NCI-H146 treated with DMSO at 0.1 percent for 48 hours (cell line): ENCODE results near the gene P2RX6.
A peak's percentile ranks its signal among the peaks of the same experiment; 100 is the strongest.

ENCODE experiments used
- DNase-seq: peaks from one replicate; lab custom pipeline; 2025; ENCODE audit not compliant: unreplicated experiment; lab: John Stamatoyannopoulos, UW

P2RX6 gene

DNA sequence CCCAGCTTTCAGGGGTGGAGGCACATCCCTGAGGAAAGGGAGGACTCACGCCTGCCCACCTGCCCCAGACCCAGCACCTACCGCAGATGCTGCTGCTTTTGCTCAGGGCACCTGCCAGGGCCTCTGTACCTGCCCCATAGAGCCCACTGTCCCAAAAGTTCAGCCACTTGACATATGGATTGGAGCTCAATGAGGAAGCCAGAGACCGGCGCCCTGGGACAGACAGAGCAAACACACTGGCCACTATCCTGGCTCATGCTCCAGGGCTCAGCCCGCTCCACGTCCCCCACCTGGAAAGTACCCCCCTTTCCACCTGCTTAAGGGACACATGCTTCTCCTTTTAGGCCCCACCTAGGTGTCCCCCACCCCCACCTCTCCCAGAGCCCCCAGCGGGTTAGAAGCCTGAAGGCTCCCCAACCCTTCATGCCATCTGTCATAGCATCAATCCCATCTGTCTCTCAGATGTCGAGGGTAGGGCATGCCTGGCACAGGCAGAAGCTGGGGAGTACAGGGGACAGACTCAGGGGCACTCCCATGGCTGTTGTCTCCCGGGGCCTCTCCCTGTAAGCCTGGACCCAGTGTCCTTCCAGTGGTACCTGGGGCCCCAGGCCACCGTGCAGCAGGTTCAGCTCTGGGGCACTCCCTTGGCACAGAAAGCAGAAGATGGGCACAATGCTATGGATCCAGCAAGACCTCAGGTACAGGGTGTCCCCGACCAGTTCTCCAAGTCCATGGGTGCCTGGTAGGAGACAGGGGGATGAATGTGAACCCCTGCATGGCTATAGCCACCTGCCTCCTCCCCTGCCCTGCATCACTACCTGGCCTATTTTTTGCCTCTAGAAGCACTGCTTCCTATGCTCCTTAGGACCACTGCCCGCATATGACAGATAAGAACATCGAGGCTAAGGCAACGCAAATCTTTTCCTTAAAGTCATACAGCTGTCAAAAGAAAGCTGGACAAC, 2.2 kb upstream of the P2RX6 start:
- no peak for DNase-seq

- DNase-seq: no peak
Measured at GRCh38 chr22:21013657-21014201, 1.2 kb upstream of the P2RX6 start.

DNA sequence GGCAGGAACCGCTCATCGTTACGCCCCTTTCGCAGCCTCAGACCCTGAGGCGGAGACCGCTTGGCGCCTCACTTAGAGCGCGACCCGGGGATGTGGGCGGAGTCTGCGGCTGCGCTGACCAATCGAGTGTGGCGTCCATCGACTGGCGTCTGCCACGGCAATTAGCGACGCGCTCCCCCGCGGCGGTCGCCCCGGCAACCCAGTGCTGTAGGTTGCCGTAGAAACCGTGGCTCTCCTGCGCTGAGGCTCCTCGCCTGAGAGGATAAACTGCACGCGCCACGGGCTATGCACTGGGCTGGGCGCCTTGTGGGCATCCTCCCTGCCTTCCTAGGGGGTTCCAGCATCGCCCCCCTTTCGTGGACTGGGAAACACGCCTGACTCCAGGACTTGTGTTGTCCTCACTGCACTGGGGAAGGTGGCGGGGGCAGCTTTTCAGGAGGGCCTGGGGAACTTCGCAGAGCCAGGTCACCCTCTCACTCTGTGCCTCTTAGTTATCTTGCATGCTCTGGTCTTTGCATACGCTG, 701 bp upstream of the P2RX6 start:
- DNase-seq: peak; percentile 80

DNA sequence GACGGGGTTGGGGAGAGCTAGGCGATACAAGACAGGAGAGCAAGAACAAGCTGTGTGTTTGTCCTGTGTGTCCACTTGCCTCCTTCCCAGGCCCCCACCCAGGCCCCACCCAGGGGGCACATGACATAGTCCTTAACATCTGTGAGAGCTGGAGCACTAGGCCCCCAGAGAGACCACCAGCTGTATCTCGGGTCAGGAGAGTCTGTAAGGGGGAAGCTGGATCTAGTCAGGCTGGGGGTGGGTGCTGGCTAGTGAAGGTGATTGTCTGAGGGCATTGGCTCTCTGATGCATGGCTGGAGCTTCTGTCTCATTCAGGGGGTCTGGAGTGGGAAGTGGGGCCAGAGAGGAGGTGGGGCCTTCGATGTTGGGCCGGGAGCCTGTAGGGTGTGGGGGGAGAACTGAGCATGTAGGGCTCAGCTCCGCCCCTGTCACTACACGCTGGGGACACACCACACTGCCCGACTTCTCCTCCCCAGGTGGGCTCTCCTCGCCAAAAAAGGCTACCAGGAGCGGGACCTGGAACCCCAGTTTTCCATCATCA, 571 bp downstream of the P2RX6 start:
- no peak for DNase-seq

GRCh38 chr22:21016644-21017420, 1.9 kb downstream of the P2RX6 start:
- no peak for DNase-seq

- no peak for DNase-seq
Measured at GRCh38 chr22:21018314-21018713, 3.3 kb downstream of the P2RX6 start.

DNA sequence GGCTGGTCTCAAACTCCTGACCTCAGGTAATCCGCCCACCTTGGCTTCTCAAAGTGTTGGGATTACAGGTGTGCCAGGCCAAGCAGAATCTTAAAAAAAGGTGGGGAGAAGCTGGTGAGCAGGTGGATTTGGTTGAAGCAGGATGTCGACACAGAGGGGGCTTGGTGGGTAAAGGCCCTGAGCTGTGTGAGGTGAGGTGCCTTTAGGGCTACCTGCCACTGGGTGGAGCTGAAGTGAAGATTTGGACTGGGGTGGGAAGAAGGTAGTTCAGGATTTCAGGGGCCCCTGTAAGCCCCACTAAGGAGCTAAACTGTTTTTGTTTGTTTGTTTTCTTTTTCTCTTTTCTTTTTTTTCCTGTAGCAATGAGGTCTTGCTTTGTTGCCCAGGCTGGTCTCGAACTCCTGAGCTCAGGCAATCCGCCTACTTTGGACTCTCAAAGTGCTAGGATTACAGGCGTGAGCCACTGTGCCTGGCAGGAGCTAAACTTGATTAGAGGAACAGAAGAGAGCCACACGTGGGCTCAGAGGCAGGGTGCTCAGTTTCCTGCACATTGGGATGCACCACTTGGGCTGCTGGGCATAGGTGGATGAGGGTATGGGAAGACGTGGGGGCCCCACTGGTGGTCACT, 6.0 kb downstream of the P2RX6 start:
- peak; percentile 2 for DNase-seq

- DNase-seq: no peak
Measured at GRCh38 chr22:21022507-21022906, 7.5 kb downstream of the P2RX6 start.

- no peak for DNase-seq
Measured at GRCh38 chr22:21022955-21023614, 8.1 kb downstream of the P2RX6 start.

- DNase-seq: no peak
Measured at GRCh38 chr22:21025266-21025665, 10.3 kb downstream of the P2RX6 start.

- DNase-seq: no peak
Measured at GRCh38 chr22:21025763-21026755, 11.1 kb downstream of the P2RX6 start.

DNA sequence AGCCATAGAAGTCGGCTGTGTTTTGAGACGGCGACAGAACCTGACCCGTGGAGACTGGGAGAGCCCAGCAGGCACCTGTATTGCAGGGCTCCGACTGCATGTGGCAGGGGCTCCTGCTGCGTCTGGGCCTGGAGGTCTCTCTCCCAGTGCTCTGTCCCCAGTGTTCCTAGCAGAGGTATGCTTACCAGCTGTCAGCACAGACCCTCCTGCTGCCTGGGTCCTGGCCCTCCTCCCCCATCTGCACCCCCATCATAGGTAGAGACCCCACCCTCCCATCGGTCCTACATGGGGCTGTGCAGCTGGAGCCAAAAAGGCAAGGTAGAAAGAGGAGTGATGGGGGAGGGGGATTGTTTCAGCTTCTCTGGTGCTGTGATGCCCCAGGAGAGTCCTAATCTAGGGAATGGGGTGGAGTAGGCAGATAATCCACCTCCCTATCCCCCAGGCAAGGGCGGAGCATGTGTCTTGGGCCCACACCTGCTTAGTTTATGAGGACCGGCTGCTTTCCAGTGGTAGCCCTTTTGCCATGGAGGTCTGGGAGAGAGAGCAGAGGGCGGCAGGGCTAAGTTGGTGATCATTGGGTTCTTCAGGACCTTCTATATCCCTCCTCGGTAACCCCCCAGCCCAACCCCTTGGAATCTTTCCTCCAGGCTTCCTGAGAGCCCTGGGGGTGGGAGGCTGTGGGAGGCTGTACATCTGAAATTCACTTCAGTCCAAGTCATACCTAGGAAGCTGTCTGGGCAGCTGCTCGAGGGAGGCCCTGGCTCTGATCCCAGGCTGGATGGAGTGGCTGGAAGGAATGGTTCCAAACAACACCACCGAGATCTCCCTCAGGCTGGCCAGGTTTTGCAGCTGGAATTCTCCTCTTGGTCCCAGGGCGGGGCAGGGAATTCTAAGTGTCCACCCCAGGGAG, 12.1 kb downstream of the P2RX6 start:
- no peak for DNase-seq

DNA sequence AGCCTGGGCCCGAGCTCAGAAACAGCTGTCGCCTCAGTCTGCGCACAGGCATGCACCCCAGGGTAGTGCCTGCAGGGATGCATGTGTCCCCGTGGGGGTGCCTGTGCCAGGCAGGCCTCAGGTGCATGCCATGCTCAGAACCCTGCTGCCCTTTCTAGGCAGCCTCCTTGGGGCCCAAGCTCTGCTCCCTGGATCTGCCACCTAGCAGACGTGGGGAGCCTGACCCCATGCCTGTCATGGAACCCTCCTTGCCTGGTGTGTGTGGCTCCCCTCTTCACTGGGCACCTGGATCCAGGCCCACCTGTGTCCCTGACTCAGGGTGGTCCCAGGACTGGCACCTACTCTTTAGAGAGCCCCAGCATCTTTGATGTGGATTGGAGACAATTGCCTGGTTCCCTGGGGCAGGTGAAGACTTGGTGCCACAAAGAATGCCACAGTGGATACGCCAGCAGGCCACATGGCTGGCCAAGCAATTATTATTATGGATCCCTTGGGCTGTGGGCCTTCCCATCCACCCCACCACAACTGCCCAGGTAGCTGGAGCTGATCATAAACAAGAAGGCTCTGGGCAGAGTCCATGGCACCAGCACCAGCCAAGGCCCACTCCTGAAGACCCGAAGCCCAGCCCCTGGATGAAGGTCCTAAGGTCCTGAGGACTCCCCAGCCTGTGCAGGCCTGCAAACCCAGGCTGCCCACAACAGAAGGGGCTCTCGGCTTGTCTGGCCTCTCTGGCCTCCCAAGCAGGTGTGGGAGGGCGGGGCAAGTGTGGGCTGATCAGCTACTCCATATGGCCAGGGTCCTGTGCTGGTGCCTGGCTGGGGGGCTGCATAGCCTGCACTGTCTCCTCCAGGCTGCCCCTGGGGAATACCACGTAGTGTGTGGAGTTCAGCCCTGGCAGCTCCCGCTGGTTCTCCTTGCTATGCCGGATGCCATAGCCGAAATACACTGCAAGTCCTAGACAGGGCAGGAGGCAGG, 13.6 kb downstream of the P2RX6 start:
- no peak for DNase-seq

DNA sequence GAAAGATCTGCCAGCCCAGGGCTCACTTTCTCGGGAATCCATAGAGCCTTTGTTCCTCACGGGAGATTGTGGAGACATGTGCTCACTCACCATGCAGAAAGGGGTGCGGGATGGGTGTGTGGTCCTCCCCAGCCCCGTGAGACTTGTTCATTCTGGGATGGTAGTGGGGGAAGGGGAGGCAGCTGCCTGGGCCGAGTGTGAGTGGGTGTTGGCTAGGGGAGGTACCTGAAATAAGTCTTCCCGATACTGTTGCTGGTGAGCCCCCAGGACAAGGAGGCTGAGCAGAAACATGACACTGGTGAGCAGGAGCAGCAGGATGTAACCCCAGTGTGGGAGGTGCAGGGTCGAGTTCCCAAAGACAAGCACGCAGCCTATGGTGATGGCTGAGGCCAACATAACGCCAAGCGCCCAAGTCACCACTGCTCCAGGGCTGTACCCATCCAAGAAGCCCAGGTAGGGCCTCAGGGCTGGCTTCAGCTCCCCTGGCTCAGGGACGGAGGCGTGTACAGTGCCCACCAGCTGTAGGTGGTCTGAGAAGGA, 14.6 kb downstream of the P2RX6 start:
- no peak for DNase-seq

DNA sequence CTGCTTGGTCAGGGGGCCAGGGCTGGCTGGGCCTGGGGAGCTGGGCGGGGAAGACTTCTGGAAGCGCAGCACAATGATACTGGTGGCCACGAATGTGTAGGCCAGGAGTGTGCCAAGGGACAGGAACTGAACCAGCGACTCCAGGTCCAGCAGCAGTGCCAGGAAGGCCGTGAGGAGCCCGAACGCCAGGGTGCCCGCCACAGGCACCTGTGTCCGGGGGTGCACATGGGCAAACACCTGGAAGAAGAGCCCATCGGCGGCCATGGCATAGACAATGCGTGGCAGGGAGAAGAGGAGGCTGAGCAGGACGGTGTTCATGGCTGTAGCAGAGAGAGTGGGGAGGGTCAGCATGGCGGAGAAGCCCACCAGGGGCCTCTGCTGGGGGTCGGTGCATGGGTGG, 15.1 kb downstream of the P2RX6 start:
- no peak for DNase-seq
